COLO668 (cell line): ENCODE data around the gene AIFM1.
"Not testable (repeated sequence)": the region's sequence is repeated elsewhere in the genome, so short reads cannot be mapped to it uniquely, and the experiment has no call there.

Experiments
- DNase-seq: peaks from one replicate; lab custom pipeline; 2025; ENCODE audit not compliant: unreplicated experiment; lab: John Stamatoyannopoulos, UW

Gene AIFM1

DNA sequence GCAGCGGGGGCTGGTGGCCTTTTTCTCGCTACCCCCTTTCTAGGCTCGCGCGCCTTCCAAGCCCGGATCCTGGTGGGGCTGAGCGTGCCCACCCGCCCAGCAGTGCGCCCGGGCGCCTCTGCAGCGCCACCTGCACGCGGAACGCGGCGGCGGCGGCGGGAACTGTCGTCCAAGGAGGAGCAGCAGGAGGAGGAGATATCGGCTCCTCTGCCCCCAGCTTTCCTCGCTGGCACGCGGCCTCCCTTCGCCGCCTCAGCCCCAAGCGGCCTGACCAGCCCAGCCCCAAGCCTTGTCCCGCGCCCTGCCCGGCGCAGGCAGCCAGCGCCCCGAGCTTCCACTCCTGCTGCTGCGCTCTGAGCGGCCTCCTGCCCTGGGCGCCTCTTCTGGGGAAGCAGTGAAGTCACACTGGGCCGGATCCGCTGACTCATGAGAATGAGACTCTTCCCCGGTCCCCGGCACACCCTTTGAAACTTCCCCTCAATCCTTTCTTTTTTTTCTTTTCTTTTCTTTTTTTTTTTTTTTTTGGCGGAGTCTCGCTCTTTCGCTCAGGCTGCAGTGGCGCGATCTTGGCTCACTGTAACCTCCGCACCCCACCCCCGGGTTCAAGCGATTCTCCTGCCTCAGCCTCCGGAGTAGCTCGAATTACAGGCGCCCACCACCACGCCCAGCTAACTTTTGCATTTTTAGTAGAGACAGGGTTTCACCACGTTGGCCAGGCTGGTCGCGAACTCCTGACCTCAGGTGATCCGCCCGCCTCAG lies 44.7 kb downstream of the AIFM1 start:
- peak; percentile 60 for DNase-seq

GRCh38 chrX:130120321-130120731 lies 45.3 kb downstream of the AIFM1 start:
- no peak for DNase-seq

DNA sequence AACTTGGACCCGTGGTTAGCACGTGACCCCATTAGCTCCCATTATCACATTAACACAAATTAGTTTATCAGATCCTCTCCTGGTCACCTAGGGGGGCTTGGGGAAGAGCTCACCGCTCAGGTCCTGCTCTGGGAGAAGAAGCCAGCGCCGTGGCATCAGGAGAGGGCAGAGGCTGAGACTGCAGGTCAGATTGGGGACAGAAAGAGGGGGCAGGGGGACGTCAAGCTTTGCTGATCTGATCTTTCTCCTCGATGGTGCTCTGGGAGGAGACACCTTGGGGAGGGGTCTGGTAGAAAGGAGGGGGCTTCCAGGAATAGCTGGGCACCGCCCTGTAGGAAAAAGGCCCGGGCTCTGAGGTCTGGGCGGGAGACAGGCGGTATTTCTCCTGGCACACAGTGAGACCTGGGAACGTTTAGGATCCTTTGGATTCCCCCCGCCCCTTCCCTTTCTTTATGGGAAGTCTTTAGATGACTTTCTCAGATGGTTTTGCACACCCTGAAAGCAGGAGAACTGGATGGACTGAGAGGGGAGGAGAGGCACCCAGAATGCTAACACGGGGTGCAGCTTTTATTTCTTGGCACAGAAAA lies 46.2 kb downstream of the AIFM1 start:
- no peak for DNase-seq

DNA sequence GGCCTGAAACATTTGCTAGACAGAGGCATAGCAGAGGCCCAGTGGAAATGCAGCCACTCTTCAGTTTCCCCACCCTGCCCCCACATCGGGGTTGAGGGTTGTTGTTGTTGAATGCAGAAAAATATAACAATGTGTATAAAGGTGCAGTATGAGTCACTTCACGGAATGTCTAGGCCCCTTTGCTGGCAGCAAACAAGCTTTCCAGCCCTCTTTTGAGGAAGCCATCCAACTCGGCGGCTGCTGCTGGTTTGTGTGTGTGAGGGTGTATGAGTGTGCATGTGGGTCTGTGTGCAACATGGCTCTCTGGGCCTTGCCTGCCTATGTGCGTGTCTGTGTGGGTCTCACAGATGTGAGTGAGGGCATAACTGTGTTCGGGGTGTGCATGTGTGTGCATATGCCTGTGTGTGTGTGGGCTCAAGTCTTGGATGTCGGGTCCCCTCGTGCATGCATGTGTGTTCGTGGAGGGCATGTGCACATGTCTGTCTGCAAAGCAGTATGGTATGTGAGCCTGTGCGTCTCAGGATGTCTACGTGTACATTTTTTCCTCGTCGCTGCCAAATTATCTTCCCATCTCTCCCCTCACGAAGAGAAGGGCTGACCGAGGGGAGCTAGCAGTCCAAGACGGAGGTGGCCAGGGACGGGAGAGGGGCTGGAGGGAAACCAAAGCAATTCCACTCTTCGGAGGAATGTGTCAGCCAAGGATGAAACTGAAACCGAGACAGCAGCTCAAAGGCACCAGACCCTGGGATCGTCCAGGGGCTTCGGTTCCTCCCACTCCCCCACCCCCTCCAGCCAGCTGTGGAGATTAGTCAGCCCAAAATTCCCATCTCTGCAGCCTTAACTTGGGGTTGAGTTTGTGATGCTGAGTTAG lies 47.0 kb downstream of the AIFM1 start:
- DNase-seq, result no peak

DNA sequence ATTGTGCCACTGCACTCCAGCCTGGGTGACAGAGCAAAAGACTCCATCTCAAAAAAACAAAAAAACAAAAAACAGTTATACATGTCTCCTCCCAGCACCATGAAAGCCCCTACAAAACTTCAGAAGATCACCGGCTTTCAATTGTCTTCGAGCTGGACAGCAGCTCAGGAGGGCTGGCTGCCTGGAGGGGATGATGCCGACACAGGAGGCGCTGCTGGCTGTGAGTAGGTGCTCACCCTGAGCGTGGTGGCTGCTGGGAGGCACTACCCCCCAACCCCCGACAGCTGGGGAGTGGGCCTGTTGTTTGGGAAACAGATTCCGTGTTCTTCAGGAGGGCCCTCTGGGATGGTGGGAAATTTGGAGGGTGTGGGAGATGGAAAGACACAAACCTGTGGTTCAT lies 48.5 kb downstream of the AIFM1 start:
- DNase-seq, result no peak

- DNase-seq, result not testable (repeated sequence)
Observed at GRCh38 chrX:130115119-130115885, 50.3 kb downstream of the AIFM1 start.

GRCh38 chrX:130114141-130114588 lies 51.5 kb downstream of the AIFM1 start:
- DNase-seq, result peak; percentile 11

DNA sequence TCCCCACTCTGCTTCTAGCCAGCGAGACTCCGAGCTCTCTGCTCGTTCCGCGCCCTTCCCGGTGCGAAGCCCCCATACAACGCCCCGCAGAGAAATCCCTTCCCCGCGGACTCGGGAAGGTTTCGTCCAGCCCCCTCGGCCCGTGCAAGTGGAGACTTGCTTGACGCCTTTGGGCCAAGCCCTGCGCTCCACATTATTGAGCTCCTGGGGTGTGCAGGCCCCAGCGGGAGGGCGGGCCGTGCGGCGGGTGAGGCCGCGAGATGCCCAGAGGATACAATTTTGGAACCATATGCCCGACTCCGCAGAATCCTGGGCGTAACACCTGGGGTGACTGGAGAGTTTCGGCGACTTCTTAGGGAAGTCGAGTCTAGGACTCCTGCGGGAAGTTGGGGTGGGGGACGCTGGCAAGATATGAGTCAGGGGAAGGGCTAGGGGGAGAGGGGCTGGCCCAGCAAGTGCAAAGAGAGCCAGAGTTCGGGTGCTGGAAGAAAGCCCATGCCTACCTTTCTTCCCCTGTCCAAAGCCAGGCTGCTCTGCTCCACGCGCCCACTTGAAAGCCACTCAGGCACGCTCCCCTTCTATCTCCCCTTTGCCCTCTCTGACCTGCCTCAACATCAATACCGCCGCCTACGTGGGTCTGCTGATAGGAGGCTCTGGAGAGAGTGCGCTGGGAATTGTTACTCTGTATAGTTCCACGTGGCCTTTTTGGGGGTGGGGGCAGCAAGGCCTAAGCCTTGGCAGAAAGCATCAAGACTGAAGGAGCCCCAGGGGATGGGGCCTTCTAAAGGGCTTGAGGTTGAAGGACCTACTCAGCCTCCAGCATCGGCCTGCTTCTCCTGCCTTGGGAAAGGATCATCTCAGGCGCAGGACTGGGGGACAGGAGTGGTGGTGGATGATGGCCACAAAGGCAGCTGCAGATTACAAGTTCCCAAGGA lies 54.2 kb downstream of the AIFM1 start:
- DNase-seq, result peak; percentile 43

DNA sequence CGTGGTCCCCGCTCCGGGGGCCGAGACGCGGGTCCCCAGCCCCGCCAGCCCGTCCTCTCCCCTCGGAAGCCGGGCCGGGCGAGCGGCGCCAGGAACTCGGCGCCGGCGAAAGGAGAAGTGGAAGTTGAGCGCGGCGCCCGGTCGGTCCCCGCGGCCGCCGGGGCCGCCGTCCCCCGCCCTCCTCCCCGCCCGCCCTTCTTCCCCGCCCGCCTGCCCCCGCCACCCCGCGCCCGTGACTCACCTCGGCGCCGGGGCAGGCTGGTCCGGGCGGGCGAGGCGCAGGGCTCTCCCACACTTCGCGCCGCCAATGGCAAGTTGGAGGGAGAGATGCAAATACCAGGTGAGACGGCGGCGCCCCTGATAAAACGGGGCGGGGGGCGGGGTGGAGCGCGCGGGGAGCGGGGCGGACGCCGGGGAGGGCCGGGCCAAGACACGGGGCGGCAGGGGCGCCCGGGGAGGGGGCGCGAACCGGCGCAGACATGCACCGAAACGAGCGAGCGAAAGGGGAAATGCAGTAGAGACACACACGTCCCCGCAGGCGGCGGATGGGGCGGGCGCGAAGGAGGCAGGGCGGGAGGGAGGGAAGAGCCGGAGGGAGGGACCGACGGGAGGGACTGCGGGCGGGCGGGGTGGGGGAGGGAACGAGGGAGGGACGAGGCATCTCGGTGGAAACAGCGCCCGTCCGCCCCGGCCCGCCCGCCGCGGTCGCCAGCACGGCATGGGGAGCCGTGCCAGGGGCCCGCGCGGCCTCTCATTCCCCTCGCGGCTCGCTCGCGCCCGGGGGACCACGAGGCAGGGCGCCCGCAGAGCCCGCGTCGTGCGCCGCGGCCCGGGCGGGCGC lies 55.0 kb downstream of the AIFM1 start, which contains the start of gene ELF4:
ELF4 (minus strand) TSS at position 119 of the 841 bp plus-strand sequence. CDS start 29,167 bp downstream, outside the sequence.
- peak; percentile 71 for DNase-seq

DNA sequence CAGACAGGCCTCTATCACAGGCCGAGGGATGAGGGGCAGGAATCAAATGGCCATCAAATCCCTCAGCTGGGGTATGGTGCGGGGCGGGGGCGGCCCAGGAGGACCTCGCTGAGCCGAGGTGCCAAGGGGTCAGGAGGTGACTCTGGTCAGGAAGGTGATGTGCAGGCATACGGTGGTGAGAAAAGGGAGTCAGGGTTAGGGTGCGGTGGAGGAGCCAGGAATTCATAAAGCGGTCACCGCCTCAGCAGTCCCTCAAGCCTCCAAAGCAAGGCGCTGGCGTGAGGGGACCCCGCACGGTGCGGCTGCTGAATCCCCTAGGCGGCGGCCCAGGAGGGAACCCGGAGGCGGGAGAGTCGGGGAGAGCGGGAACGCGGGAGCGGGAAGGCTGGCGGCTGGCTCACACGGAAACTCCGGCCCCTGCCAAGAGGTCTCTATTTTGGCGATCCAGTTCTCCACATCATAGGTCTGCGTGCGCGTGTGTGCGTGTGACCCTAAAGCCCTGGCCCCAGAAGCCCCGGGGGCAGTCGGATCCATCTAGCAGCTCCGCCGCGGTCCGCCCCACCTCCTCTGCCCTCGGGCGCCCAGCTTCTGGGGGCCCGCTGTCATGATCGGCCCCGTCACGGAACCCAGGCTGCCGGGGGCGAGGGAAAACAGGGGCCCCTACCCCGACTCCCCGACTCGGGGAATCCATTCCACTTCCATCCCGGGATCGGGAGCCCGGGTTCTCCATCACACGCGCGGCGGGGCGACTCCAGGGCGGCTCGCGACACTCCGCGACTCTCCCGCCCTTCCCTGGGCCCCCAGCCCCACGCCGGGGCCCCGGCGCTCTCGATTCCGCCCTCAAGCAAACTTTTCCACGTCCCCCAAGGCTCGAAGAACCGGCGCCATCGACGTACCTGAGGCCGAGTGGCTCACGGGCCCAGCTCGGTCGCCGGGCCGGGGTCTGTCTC lies 55.9 kb downstream of the AIFM1 start:
- DNase-seq, result peak; percentile 61

- peak; percentile 68 for DNase-seq
Observed at GRCh38 chrX:130108647-130109428, 56.8 kb downstream of the AIFM1 start.

- peak; percentile 28 for DNase-seq
Observed at GRCh38 chrX:130106071-130106470, 59.6 kb downstream of the AIFM1 start.

DNA sequence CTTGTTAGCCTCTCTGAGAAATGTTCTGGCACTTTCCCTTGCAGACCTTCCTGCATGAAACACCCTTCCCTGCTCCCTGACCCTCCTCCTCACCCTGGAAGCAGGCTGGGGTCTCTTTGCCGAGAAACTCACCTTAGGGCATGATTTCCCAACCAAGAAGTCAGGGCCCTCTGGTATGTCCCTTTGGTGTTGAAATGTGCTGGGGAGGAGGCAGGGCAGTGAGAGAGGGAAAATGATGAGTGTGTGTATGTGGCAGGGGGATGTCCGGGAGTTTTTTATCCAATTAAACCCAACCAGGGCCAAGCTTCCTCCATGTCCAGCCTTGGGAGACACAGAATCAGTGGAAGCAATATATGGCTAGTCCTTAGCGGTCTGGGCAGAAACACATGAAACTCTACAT lies 60.4 kb downstream of the AIFM1 start:
- no peak for DNase-seq

DNA sequence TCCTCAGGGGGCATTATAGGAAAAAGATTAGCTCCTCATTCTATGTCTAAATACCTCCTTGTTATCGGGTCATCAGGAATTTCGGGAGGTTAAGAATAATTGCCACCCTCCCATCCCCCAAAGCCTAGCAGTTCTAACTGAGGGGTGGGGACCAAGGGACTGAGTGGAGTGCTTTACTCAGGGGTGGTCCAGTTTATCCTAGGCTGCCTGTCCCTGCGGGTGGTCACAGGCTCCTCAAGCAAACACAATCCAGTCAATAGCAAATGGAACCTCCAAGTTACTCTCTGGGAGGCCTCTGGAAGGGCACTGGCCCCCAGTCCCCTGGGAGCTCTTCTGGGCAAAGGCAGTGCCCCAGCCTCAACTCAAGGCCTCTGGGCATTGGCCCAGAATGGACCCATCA lies 62.0 kb downstream of the AIFM1 start:
- DNase-seq, result no peak

DNA sequence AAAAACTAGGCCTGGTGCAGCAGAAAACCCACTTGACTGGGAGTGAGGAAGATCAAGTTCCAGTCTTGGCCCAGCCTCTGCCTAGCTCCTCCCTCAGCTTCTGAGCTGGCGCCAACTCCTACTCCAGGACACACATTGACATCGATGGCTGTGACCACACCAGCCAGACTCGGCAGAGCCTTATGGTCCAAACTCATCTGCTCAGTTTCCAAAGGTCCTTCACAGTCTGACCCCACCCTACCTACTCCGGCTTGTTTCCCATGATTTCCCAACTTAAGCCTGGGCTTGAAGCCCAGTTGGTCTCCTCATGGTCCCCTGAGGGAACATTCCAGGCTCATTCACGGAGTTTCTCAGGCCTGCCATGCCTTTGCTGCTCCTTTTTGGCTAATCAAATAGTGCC lies 65.5 kb downstream of the AIFM1 start:
- no peak for DNase-seq

DNA sequence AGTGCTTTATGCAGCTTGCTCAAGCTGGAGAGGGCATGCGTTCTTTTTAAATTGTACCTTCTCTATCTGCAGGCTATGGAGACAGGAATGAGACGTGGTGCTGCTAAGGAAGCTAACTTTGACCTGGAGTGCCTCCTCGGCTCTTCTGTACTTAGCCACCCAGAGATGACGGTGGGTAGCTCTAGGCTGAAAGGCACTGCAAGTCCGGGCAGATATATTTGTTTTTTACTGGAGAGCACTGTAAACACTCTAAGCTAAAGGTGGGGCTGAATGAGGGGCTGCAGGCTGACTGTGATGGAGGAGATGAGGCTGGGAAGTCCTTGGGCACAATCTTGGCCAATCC lies 67.5 kb downstream of the AIFM1 start:
- DNase-seq, result no peak
